ENCODE data around the gene EPHB2. TPM values are rescaled to one million over a fixed set of nuclear protein-coding genes. Genes with fewer than 3 reads are reported as not detected.

The EPHB2 gene
- total RNA-seq, 6 experiments from 2014 or later: 0.24 to 1.8 (median 0.62) TPM

DNA sequence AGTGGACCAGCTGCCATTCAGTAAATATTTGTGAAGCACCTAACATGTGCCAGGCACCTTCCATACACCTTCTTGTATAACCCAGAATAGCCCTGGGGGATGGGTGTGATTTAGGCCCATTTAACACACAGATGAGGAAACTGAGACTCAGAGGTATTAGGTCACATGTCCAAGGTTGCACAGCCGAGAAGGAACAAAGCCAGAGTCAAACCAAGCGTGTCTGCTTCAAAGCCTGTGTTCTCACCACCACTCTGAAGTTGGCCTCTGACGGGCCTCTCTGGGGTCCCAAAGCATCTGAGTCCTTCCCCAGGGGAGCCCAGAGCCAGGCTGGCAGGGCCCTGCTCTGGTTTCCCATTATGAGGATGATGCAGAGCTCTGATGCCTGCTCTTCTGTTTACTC lies 196.9 kb downstream of the EPHB2 start:
- Histone ChIP-seq H3K27me3 (no peaks in the 10 kb centered on the region), H3K9me3 (no peaks in the 10 kb centered on the region), H3K4me3 (no peak overlapping the region), H3K36me3 (no peaks in the 10 kb centered on the region), H3K4me1 (no peaks in the 10 kb centered on the region), H3K27ac (no peak overlapping the region)
- 90% methylated on average over 3 of the region's 3 CpGs for WGBS (ENCODE audit: insufficient coverage, low coverage, low lambda C conversion rate, missing lambda C conversion rate)
- intact Hi-C loops (cut with DNase I): no loop called here
- ATAC-seq (no peak), DNase-seq (no peak)
- TF ChIP-seq POLR2A (IDR thresholded peaks at IDR 0.05): no peak
- TF ChIP-seq, protein P1, sequence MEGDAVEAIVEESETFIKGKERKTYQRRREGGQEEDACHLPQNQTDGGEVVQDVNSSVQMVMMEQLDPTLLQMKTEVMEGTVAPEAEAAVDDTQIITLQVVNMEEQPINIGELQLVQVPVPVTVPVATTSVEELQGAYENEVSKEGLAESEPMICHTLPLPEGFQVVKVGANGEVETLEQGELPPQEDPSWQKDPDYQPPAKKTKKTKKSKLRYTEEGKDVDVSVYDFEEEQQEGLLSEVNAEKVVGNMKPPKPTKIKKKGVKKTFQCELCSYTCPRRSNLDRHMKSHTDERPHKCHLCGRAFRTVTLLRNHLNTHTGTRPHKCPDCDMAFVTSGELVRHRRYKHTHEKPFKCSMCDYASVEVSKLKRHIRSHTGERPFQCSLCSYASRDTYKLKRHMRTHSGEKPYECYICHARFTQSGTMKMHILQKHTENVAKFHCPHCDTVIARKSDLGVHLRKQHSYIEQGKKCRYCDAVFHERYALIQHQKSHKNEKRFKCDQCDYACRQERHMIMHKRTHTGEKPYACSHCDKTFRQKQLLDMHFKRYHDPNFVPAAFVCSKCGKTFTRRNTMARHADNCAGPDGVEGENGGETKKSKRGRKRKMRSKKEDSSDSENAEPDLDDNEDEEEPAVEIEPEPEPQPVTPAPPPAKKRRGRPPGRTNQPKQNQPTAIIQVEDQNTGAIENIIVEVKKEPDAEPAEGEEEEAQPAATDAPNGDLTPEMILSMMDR (IDR thresholded peaks at IDR 0.05): no peak

DNA sequence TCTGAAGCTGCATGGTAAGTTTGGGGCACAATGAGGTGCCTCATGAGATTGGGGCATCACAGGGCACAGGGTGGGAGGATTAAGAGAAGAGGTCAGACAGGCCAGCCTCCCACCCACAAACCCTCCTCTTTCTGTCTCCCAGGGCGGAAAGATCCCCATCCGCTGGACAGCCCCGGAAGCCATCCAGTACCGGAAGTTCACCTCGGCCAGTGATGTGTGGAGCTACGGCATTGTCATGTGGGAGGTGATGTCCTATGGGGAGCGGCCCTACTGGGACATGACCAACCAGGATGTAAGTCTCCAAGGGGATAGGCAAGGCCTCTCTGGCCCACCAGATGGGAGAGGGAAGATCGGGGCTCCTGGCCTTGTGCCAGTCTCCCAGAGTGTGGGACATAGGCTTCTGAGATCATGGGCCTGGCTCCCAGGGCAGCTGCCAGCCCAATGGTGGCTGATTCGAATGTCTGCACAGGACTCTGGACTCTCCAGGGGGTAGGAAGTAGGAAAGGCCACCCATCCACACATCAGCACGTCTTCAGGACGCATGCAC lies 198.3 kb downstream of the EPHB2 start:
- WGBS (ENCODE audit: insufficient coverage, low coverage, low lambda C conversion rate, missing lambda C conversion rate): 80% methylated on average over 1 of the region's 11 CpGs
- no peak overlapping the region for H3K27ac ChIP-seq
- H3K27me3 ChIP-seq: no peaks in the 10 kb centered on the region
- H3K9me3 ChIP-seq: no peaks in the 10 kb centered on the region
- no peak for TF ChIP-seq POLR2A (IDR thresholded peaks at IDR 0.05)
- TF ChIP-seq, protein P1 (IDR thresholded peaks at IDR 0.05): no peak
- H3K36me3 ChIP-seq: no peaks in the 10 kb centered on the region
- ATAC-seq (no peak), DNase-seq (no peak)
- H3K4me1 ChIP-seq: no peaks in the 10 kb centered on the region
- intact Hi-C loops (cut with DNase I): no loop called here
- no peak overlapping the region for H3K4me3 ChIP-seq

DNA sequence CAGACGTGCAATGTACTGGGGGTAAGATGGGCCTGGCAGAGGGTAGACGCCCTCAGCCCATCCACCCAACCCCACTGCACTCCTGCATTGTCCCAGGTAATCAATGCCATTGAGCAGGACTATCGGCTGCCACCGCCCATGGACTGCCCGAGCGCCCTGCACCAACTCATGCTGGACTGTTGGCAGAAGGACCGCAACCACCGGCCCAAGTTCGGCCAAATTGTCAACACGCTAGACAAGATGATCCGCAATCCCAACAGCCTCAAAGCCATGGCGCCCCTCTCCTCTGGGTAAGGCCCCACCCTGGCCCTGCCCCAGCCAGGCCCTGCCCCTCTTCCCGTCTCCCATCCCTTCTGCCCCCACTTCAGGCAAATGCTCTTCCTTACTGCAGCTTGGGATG lies 199.6 kb downstream of the EPHB2 start:
- H3K9me3 ChIP-seq: no peaks in the 10 kb centered on the region
- no peaks in the 10 kb centered on the region for H3K4me1 ChIP-seq
- no peak for DNase-seq
- no peaks in the 10 kb centered on the region for H3K27me3 ChIP-seq
- ATAC-seq: no peak
- H3K27ac ChIP-seq: no peak overlapping the region
- no peak for TF ChIP-seq POLR2A (IDR thresholded peaks at IDR 0.05)
- TF ChIP-seq, protein P1 (IDR thresholded peaks at IDR 0.05): no peak
- intact Hi-C loops (cut with DNase I): loop anchor here in 1 of 2 donors (10.0 kb wide), 1 partner anchor 315 kb away; no protein-coding TSS in a partner anchor
- 84% methylated on average over 5 of the region's 13 CpGs for WGBS (ENCODE audit: insufficient coverage, low coverage, low lambda C conversion rate, missing lambda C conversion rate)
- no peak overlapping the region for H3K4me3 ChIP-seq
- H3K36me3 ChIP-seq: no peaks in the 10 kb centered on the region

DNA sequence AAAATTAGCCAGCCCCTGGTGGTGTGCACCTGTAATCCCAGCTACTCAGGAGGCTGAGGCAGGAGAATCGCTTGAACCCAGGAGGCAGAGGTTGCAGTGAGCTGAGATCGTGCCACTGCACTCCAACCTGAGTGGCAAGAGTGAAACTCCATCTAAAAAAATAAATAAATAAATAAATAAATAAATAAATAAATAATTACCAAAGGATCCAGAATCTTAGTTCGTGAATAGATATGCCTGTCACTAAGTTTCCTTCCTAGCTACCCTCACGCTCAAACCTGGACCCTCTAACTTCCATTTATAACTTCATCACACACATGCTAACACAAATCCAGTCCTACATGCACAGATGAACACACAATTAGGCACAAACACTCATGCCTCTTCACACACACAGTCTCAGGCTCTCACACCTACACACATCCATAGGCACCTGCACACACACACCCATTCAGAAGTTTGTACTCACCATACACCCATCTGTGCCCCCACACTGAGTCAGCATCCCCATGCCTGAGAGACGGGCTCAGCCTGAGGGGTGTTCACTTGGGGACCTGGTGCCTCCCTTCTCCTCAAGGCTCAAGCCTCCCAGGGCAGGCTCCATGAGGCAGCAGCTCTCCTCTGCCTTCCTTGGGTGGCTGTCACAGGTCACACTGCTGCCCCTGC lies 200.5 kb downstream of the EPHB2 start:
- Histone ChIP-seq H3K36me3 (no peaks in the 10 kb centered on the region), H3K4me3 (no peak overlapping the region), H3K9me3 (no peaks in the 10 kb centered on the region), H3K27ac (no peak overlapping the region), H3K4me1 (no peaks in the 10 kb centered on the region), H3K27me3 (no peaks in the 10 kb centered on the region)
- TF ChIP-seq, protein P1 (IDR thresholded peaks at IDR 0.05): no peak
- TF ChIP-seq POLR2A (IDR thresholded peaks at IDR 0.05): no peak
- intact Hi-C loops (cut with DNase I): loop anchor here in 1 of 2 donors (10.0 kb wide), 1 partner anchor 316 kb away; no protein-coding TSS in a partner anchor
- DNase-seq: no peak
- no peak for ATAC-seq
- 96% methylated on average over 3 of the region's 5 CpGs for WGBS (ENCODE audit: insufficient coverage, low coverage, low lambda C conversion rate, missing lambda C conversion rate)
